HG02610 (cell line): Measurements from ENCODE around the gene MYBBP1A.
"Not testable (repeated sequence)": the region's sequence is repeated elsewhere in the genome, so short reads cannot be mapped to it uniquely, and the experiment has no call there.

Experiments
- ATAC-seq: cut with Tn5 transposase; IDR thresholded peaks from one replicate; pipeline ENCODE4 v1.9.1; 2021; ENCODE audit warnings: mild to moderate bottlenecking, moderate library complexity; ENCODE audit not compliant: unreplicated experiment

MYBBP1A gene

GRCh38 chr17:4590981-4591453 is 35.8 kb upstream of the MYBBP1A start:
- ATAC-seq = no peak

GRCh38 chr17:4590042-4590441 is 34.9 kb upstream of the MYBBP1A start:
- not testable (repeated sequence) for ATAC-seq

GRCh38 chr17:4588898-4589625 is 33.9 kb upstream of the MYBBP1A start:
- ATAC-seq = no peak

GRCh38 chr17:4588391-4588790 is 33.2 kb upstream of the MYBBP1A start:
- no peak for ATAC-seq

GRCh38 chr17:4587803-4588202 is 32.6 kb upstream of the MYBBP1A start:
- no peak for ATAC-seq

GRCh38 chr17:4587195-4587594 is 32.0 kb upstream of the MYBBP1A start:
- ATAC-seq = no peak

- no peak for ATAC-seq
These were observed 30.9 kb upstream of the MYBBP1A start for GRCh38 chr17:4586043-4586442.

DNA sequence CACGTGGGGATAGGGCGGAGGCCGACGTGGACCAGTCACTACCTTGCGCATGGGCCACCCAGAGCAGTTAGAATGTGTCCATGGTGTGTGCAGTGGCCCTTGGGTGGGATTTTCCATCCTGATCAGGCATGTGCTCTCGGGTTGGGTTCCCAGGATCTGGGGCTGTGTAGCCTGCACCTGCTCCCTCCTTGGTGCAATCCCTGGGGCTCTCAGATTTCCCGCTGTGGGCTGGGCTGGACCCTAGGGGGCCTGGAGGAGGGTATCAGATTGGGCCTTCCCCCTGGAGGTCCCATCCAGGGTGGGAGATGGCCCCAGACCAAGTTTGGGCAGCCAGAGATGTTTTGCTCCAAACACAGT is 30.4 kb upstream of the MYBBP1A start:
- no peak for ATAC-seq

DNA sequence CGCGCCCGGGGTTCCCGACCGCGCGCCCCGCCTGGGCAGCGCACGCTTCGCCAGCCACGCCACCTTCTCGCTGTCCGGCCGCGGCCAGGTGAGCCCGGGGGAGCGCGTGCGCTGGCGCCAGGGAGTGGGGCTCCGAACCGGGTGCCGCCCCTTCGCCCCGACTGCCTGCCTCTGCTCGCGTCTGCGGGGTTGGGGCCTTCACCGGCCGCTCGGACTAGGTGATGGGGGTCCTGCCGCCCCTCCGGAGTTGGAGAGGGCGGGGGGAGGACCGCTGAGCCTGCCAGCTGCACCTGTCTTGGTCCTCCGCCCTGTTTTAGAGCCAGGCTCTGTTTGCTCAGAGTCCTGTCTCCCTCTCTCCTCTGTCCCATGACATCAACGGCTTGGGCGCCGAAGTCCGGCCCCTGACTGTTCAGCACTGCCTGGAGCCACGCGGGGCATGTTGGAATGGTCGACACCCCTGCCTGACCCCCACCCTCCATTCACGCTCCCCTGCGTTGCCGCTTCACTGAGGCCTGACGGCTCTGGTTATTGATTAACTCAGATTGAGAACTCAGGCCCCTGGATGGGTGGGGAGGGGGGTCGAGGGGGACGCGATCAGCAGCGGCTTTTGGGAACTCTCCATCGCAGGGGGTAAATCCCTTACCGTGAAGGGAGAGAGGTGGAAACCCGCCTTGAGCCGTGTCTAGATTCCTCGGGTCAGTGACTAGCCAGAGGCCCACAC is 29.9 kb upstream of the MYBBP1A start:
- ATAC-seq = no peak

GRCh38 chr17:4584101-4584916 is 29.1 kb upstream of the MYBBP1A start, which contains the start of gene SMTNL2:
TSS of gene SMTNL2 (plus strand) at chr17:4584529. CDS start at chr17:4584606, 77 bp downstream.
- ATAC-seq = no peak

- ATAC-seq = no peak
These were observed 28.6 kb upstream of the MYBBP1A start for GRCh38 chr17:4583782-4584100.

GRCh38 chr17:4583206-4583605 is 28.0 kb upstream of the MYBBP1A start:
- ATAC-seq = no peak

GRCh38 chr17:4582691-4583090 is 27.5 kb upstream of the MYBBP1A start:
- ATAC-seq = no peak

GRCh38 chr17:4582101-4582501 is 26.9 kb upstream of the MYBBP1A start:
- no peak for ATAC-seq

- no peak for ATAC-seq
These were observed 25.1 kb upstream of the MYBBP1A start for GRCh38 chr17:4580291-4580690.

DNA sequence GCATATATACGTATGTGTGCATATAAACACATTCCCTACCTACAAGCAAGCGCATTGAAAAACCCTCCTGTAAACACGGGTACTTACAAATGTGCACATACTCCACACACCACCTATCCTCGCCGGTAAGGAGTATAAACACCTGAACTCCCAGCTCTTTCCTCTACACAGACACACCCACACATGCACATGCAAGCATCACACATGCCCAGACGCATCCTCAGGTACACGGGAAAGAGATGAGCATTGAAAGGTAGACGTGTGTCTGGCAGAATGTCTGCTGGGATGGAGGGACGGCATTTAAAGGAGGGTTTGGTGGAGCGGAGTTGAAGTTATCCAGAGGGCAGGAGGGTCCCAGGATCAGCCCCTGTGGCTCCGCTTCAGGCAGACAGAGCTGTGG is 24.5 kb upstream of the MYBBP1A start:
- no peak for ATAC-seq

DNA sequence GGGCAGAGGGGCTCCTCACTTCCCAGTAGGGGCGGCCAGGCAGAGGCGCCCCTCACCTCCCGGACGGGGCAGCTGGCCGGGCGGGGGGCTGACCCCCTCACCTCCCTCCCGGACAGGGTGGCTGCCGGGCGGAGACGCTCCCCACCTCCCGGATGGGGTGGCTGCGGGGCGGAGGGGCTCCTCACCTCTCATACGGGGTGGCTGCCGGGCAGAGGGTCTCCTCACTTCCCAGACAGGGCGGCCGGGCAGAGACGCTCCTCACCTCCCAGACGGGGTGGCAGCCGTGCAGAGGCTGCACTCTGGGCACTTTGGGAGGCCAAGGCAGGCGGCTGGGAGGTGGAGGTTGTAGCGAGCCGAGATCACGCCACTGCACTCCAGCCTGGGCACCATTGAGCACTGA is 23.2 kb upstream of the MYBBP1A start:
- ATAC-seq = not testable (repeated sequence)

DNA sequence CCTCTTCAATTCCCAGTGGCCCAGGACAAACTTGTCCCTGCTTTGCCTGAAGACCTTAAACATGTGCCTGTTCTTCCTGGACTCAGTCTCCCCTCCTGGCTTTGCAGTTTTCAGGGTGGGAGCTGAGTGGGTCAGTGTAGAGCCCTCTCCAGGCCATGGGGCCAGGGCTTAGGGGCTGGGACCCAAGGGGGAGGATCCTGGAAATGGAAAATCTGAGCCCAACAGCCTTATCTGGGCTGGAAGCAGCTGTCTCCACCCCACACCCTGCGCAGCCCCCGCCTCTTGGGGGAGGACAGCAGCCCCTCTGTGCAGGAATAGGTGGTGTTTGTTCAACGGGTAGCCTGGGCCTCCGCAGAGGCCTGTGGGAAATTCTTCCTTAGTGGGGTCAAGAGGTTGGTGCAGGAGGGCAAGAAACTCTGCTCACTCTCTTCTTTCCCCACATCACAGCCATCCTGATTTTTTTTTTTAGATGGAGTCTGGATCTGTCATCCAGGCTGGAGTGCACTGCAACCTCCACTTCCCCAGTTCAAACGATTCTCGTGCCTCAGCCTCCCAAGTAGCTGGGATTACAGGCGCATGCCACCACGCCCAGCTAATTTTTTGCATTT is 22.3 kb upstream of the MYBBP1A start:
- no peak for ATAC-seq

DNA sequence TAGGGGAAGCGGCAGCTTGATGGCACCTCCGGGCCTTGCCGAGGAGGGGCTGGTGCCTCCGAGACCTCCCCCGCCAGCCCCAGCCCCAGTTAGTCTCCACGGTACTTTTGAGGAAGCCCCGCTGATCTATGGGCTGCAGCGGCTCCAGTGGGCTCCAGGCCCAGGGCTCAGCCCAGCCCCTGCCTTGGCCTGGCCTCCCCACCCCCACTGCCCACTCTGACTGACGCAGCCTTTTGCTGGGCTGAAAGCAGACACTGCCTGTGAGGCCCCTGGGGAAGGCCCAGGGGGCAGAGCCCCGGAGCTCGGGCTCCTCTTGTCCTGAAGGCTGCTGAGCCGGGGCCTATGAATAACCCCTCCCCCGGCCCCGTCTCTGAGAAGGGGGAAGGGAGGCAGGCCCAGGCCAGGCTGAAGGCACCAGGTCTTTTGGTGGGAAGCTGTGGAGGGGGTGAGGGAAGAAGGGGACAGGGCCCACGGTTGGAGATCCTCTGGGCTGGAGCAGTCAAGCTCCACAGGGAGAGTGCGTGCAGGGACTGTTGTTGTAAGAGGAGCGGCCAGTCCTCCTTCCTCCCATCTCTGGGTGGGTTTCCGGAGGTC is 21.6 kb upstream of the MYBBP1A start:
- ATAC-seq = no peak

- ATAC-seq = no peak
These were observed 21.0 kb upstream of the MYBBP1A start for GRCh38 chr17:4576161-4576558.
